ENCODE data around the gene SRPRA.

GRCh38 chr11:126214841-126215240 is 53.9 kb downstream of the SRPRA start:
- TF ChIP-seq POLR2A (IDR thresholded peaks at IDR 0.05): no peak
- TF ChIP-seq CTCF (IDR thresholded peaks at IDR 0.05): no peak

All from adrenal gland (tissue), 5 donors.